Measurements from ENCODE around the gene STEAP1B. TPM values are rescaled to one million over a fixed set of nuclear protein-coding genes. Genes with fewer than 3 reads are reported as not detected.
A peak's percentile ranks its signal among the peaks of the same experiment; 100 is the strongest.

STEAP1B gene
- total RNA-seq, 1 donor from 2014 or later, result 0.58 TPM

DNA sequence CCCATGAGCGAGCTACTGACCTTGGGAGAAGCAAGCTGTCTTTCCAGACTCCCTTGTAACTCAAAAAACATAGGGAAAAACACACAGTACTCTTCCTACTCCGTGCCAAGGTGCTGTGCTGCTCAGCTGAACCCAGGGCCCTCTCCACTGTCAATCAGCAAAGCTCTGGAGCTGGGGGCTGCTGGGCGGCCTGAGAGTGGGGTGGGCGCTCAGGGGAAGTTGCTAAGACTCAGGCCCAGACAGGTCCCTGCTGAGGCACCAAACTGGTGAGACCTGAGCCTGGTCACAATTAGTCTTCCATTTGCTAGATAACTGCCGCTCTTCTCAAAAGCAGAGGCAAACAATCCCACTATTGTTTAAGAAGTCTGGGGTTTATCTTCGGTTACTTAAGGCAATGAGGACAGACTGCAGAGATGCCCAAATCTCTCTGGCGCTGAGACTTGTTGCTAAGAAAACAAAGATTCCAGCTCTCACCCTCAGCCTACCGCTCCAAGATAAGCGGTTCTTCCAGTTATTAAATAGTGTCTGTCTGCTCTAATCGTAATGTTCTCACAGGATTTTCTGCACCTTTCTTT, 22.0 kb downstream of the STEAP1B start:
- Mint-ChIP-seq H3K9me3 (no peaks in the 10 kb centered on the region), H3K4me3 (no peak overlapping the region), H3K4me1 (peaks cover 13% of the 10 kb centered on the region), H3K36me3 (no peaks in the 10 kb centered on the region), H3K27me3 (ENCODE audit: low read depth) (no peaks in the 10 kb centered on the region), H3K27ac (peak overlapping the region; percentile 83)
- no peak for TF ChIP-seq CTCF (IDR thresholded peaks at IDR 0.05; ENCODE audit: unreplicated experiment)
- no peak for DNase-seq (ENCODE audit: low spot score in 2 of 2, unreplicated experiment in 2 of 2)

DNA sequence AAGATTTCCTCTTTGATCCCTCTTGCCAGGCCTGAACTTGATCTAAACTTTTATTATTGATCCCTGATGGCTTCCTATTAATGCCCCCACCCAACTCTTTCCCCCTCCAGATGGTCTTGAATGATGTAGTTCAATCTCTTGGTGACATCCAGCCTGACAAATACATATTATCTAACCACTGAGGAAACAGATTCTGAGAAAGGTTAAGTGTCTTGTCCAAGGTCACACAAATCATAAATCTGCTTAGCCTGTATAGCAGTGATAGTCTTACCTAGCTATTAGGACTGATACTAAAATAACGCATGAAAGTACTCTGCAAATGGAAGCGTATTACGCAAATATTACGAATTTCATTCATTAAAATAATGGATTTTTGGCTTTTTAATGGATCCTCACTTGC, 22.7 kb downstream of the STEAP1B start:
- DNase-seq (ENCODE audit: low spot score in 2 of 2, unreplicated experiment in 2 of 2), result no peak
- Mint-ChIP-seq H3K27ac (no peak overlapping the region), H3K9me3 (no peaks in the 10 kb centered on the region), H3K4me1 (peaks cover 13% of the 10 kb centered on the region), H3K27me3 (ENCODE audit: low read depth) (no peaks in the 10 kb centered on the region), H3K36me3 (no peaks in the 10 kb centered on the region), H3K4me3 (no peak overlapping the region)
- no peak for TF ChIP-seq CTCF (IDR thresholded peaks at IDR 0.05; ENCODE audit: unreplicated experiment)

- TF ChIP-seq CTCF (IDR thresholded peaks at IDR 0.05; ENCODE audit: unreplicated experiment), result no peak
- H3K4me1 Mint-ChIP-seq, result peaks cover 13% of the 10 kb centered on the region
- H3K9me3 Mint-ChIP-seq, result no peaks in the 10 kb centered on the region
- H3K36me3 Mint-ChIP-seq, result no peaks in the 10 kb centered on the region
- no peak overlapping the region for H3K27ac Mint-ChIP-seq
- no peak overlapping the region for H3K4me3 Mint-ChIP-seq
- H3K27me3 Mint-ChIP-seq (ENCODE audit: low read depth), result no peaks in the 10 kb centered on the region
- no peak for DNase-seq (ENCODE audit: low spot score in 2 of 2, unreplicated experiment in 2 of 2)
Observed at GRCh38 chr7:22476824-22477223, 23.2 kb downstream of the STEAP1B start.

DNA sequence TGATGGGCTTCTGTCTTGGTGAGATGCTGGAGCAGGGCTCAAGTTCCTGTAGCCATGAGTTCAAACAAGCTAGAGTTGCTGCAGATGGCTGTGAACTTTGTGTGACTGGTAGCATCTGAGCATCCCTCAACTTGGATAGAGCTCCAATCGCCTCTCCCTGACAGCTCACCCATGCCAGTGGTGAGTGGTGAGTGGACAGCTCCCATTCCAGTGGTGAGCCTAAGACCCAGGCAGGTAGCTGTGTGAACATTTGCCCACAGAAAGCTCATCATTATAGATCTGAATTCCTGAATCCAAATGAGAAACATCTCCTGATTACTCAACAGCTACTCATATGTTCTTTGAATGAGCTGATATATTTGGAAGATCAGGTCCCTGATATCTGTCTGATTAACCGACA, 25.3 kb downstream of the STEAP1B start:
- H3K27ac Mint-ChIP-seq, result no peak overlapping the region
- no peaks in the 10 kb centered on the region for H3K36me3 Mint-ChIP-seq
- DNase-seq (ENCODE audit: low spot score in 2 of 2, unreplicated experiment in 2 of 2), result no peak
- H3K27me3 Mint-ChIP-seq (ENCODE audit: low read depth), result no peaks in the 10 kb centered on the region
- H3K4me3 Mint-ChIP-seq, result no peak overlapping the region
- H3K9me3 Mint-ChIP-seq, result peaks cover 5% of the 10 kb centered on the region
- no peak for TF ChIP-seq CTCF (IDR thresholded peaks at IDR 0.05; ENCODE audit: unreplicated experiment)
- H3K4me1 Mint-ChIP-seq, result peaks cover 13% of the 10 kb centered on the region

- H3K4me1 Mint-ChIP-seq, result no peaks in the 10 kb centered on the region
- no peaks in the 10 kb centered on the region for H3K36me3 Mint-ChIP-seq
- H3K9me3 Mint-ChIP-seq, result peaks cover 8% of the 10 kb centered on the region
- no peak overlapping the region for H3K4me3 Mint-ChIP-seq
- no peak for DNase-seq (ENCODE audit: low spot score in 2 of 2, unreplicated experiment in 2 of 2)
- no peak for TF ChIP-seq CTCF (IDR thresholded peaks at IDR 0.05; ENCODE audit: unreplicated experiment)
- no peaks in the 10 kb centered on the region for H3K27me3 Mint-ChIP-seq (ENCODE audit: low read depth)
- no peak overlapping the region for H3K27ac Mint-ChIP-seq
Observed at GRCh38 chr7:22470981-22471380, 29.0 kb downstream of the STEAP1B start.
